B cell (primary cell): Measurements from ENCODE around the gene SPECC1L. TPM values are rescaled to one million over a fixed set of nuclear protein-coding genes. Genes with fewer than 3 reads are reported as not detected.
"Not testable (repeated sequence)": the region's sequence is repeated elsewhere in the genome, so short reads cannot be mapped to it uniquely, and the experiment has no call there.

Experiments used
- ATAC-seq: fragments of 200-7000 bp; cut with Tn5 transposase; one replicate; pipeline ENCODE4 v1.10.0; 2021; ENCODE audit warnings: low read depth, mild to moderate bottlenecking, moderate number of reproducible peaks, moderate library complexity
- CTCF ChIA-PET: fragments of 350-600 bp; sonication (Branson Sonifier 250); formaldehyde crosslinking; loops from one replicate; lab custom pipeline; 2021; ENCODE audit warnings: antibody characterized with exemption, inconsistent platforms; lab: Charles Lee
- POLR2A ChIA-PET: fragments of 350-600 bp; sonication (Branson Sonifier 250); formaldehyde crosslinking; loops from one replicate; lab custom pipeline; 2021; ENCODE audit warnings: antibody characterized with exemption; lab: Charles Lee
- DNase-seq: peaks from one replicate; pipeline ENCODE4 v3.0.0; 2013
- H2AFZ ChIP-seq: 2 replicates; pipeline ENCODE4 v1.6.1; 2012; ENCODE audit warnings: mild to moderate bottlenecking, low read depth, low read length; ENCODE audit not compliant: insufficient read depth, poor library complexity, severe bottlenecking
- H3K27ac ChIP-seq, 2 donors: 1 replicate in 1 of 2; 2 replicates in 1 of 2; pipeline ENCODE4 v1.5.1; 2012 to 2013; ENCODE audit warnings: low read length in 2 of 2, mild to moderate bottlenecking in 2 of 2, moderate library complexity in 1 of 2
- H3K27me3 ChIP-seq, 4 experiments: fragments of 200-600 bp in 1 of 4; sonication (generic) in 1 of 4; replicated peaks in 1 of 4; 1 replicate in 2 of 4; 2 replicates in 2 of 4; pipeline versions ENCODE4 v1.6.1 to v1.7.0; 2013 to 2016; ENCODE audit warnings: low read length in 3 of 4, mild to moderate bottlenecking in 2 of 4, mixed read lengths in 1 of 4, moderate library complexity in 1 of 4; ENCODE audit not compliant: insufficient read depth in 4 of 4, control insufficient read depth in 3 of 4; ENCODE audit errors: control extremely low read depth in 1 of 4
- H3K36me3 ChIP-seq, 2 experiments: replicated peaks in 1 of 2; 1 replicate in 1 of 2; 2 replicates in 1 of 2; pipeline versions ENCODE4 v1.6.1 to v1.7.1; 2013; ENCODE audit warnings: low read length in 1 of 2; ENCODE audit not compliant: insufficient read depth in 2 of 2, control insufficient read depth in 1 of 2; ENCODE audit errors: control extremely low read depth in 1 of 2, extremely low read depth in 1 of 2
- H3K4me1 ChIP-seq, 2 donors: fragments of 200-600 bp in 1 of 2; sonication (generic) in 1 of 2; 1 replicate in 1 of 2; 2 replicates in 1 of 2; pipeline versions ENCODE4 v1.5.1 to v1.6.1; 2013 to 2017; ENCODE audit warnings: low read length in 2 of 2; ENCODE audit not compliant: control insufficient read depth in 2 of 2, insufficient read depth in 2 of 2
- H3K4me2 ChIP-seq: replicated peaks from 2 replicates; pipeline ENCODE3; 2012; ENCODE audit warnings: mild to moderate bottlenecking, low read depth, low read length; ENCODE audit not compliant: poor library complexity, severe bottlenecking
- H3K4me3 ChIP-seq, 5 experiments: fragments of 200-600 bp in 1 of 5; sonication (generic) in 1 of 5; 1 replicate in 3 of 5; 2 replicates in 2 of 5; pipeline versions ENCODE4 v1.5.1 to v1.7.0; 2011 to 2016; ENCODE audit warnings: low read length in 4 of 5, mild to moderate bottlenecking in 4 of 5, low read depth in 2 of 5, control low read depth in 1 of 5, moderate library complexity in 1 of 5; ENCODE audit not compliant: insufficient read depth in 1 of 5; ENCODE audit errors: control extremely low read depth in 1 of 5, extremely low read depth in 1 of 5
- H3K79me2 ChIP-seq: fragments of 200-600 bp; sonication (generic); one replicate; pipeline ENCODE4 v1.6.0; 2016; ENCODE audit warnings: low read length; ENCODE audit not compliant: control insufficient read depth, insufficient read depth
- H3K9ac ChIP-seq: fragments of 200-600 bp; sonication (generic); 2 replicates; pipeline ENCODE4 v1.6.1; 2017; ENCODE audit warnings: mild to moderate bottlenecking, low read length, moderate library complexity
- H3K9me3 ChIP-seq, 3 donors: one replicate each; pipeline versions ENCODE4 v1.6.1 to v1.7.1; 2013; ENCODE audit warnings: low read length in 2 of 3; ENCODE audit not compliant: control insufficient read depth in 2 of 3, insufficient read depth in 1 of 3; ENCODE audit errors: control extremely low read depth in 1 of 3
- H4K20me1 ChIP-seq: 2 replicates; pipeline ENCODE4 v1.6.0; 2012; ENCODE audit warnings: mild to moderate bottlenecking, low read length; ENCODE audit not compliant: insufficient read depth, control insufficient read depth, poor library complexity, severe bottlenecking
- H3K27ac Mint-ChIP-seq: one replicate; pipeline ENCODE4 v1.8.0; 2021; ENCODE audit warnings: mixed read lengths
- H3K27me3 Mint-ChIP-seq: one replicate; pipeline ENCODE4 v1.8.0; 2021; ENCODE audit warnings: mixed read lengths
- H3K4me1 Mint-ChIP-seq: one replicate; pipeline ENCODE4 v1.8.0; 2021; ENCODE audit warnings: mixed read lengths
- H3K4me3 Mint-ChIP-seq: one replicate; pipeline ENCODE4 v1.8.0; 2021; ENCODE audit warnings: mixed read lengths
- H3K9me3 Mint-ChIP-seq: one replicate; pipeline ENCODE4 v1.8.0; 2022; ENCODE audit warnings: mixed read lengths; ENCODE audit not compliant: insufficient read depth
- WGBS: methylation state at CpG from one replicate; pipeline ENCODE4 v1.1.5; 2013; ENCODE audit warnings: missing lambda C conversion rate; ENCODE audit not compliant: insufficient coverage; 5-methylcytosine and 5-hydroxymethylcytosine counted together
- intact Hi-C: fragments of 100-400 bp; cut with micrococcal nuclease; formaldehyde crosslinking; loops from one replicate; pipeline ENCODE4 v1.10.0; 2022
- polyA plus RNA-seq: library from polyadenylated mRNA; depleted of rRNA; stranded (reverse); fragments of >200 nt; gene quantifications from 2 replicates; pipeline ENCODE4 v1.2.3, GENCODE V29; 2012
- total RNA-seq, 2 donors: library from RNA; stranded (reverse); fragments of 120-200 nt in 1 of 2; gene quantifications; 1 replicate in 1 of 2; 2 replicates in 1 of 2; pipeline versions ENCODE4 v1.2.3 to v1.2.4, GENCODE V29; 2013 to 2022
- TF ChIP-seq, protein P1 (sequence below): fragments of 200-600 bp; IDR thresholded peaks from one replicate; pipeline ENCODE4 v1.8.0; 2022; ENCODE audit warnings: antibody characterized with exemption, mild to moderate bottlenecking

Gene SPECC1L
- total and polyA plus RNA-seq, 2 donors (not counting 1 experiment from before 2014, with no cell fraction given), result 14.4 to 85.3 TPM

DNA sequence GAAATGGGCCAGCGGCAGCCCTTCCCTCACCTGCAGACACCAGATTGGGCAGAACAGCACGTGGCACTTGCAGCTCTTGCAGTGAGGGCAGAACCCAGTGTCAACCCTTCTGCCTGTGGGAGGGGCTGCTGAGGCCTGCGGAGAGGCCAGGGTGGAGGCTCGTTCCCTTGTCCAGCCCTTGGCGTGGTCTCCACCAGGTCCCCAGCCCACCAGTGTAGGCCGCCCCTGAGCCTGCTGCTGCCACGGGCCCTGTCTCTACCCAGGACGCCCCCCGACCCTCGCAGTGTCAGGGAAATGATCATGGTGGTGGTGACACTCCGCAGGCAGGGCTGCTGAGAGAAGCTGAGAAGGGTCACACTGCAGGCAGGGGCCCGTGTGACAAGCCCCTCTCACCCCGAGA lies 14.5 kb upstream of the SPECC1L start:
- H3K4me3 ChIP-seq, POLR2A ChIA-PET, H4K20me1 ChIP-seq, H3K4me2 ChIP-seq, H3K9me3 ChIP-seq, H3K9ac ChIP-seq, CTCF ChIA-PET, DNase-seq, H2AFZ ChIP-seq, H3K36me3 ChIP-seq, intact Hi-C loops, H3K27me3 Mint-ChIP-seq, ATAC-seq, H3K79me2 ChIP-seq, H3K9me3 Mint-ChIP-seq, H3K27ac Mint-ChIP-seq, H3K27me3 ChIP-seq, H3K4me3 Mint-ChIP-seq, H3K27ac ChIP-seq, H3K4me1 ChIP-seq, H3K4me1 Mint-ChIP-seq: not testable (repeated sequence)
- WGBS, result no CpG with 5 or more reads among the region's 13 CpGs

- intact Hi-C loops, H3K4me3 Mint-ChIP-seq, H3K9me3 Mint-ChIP-seq, H3K4me3 ChIP-seq, H3K4me1 Mint-ChIP-seq, POLR2A ChIA-PET, H3K27me3 Mint-ChIP-seq, DNase-seq, H3K79me2 ChIP-seq, H4K20me1 ChIP-seq, H3K4me2 ChIP-seq, H3K9me3 ChIP-seq, H3K27ac Mint-ChIP-seq, CTCF ChIA-PET, H3K9ac ChIP-seq, H3K36me3 ChIP-seq, H3K4me1 ChIP-seq, H2AFZ ChIP-seq, H3K27ac ChIP-seq, ATAC-seq, H3K27me3 ChIP-seq: not testable (repeated sequence)
- WGBS, result 100% methylated on average over 4 of the region's 7 CpGs
Measured at GRCh38 chr22:24256736-24257135, 13.9 kb upstream of the SPECC1L start.

- Mint-ChIP-seq H3K4me1 (peaks cover 11% of the 10 kb centered on the region), H3K4me3 (peak overlapping the region; percentile 23)
- H3K9me3 Mint-ChIP-seq, H3K9me3 ChIP-seq, H3K27me3 ChIP-seq, H3K27ac ChIP-seq, POLR2A ChIA-PET, intact Hi-C loops, H4K20me1 ChIP-seq, H3K79me2 ChIP-seq, H3K9ac ChIP-seq, H3K36me3 ChIP-seq, H3K4me2 ChIP-seq, CTCF ChIA-PET, H2AFZ ChIP-seq, H3K27me3 Mint-ChIP-seq, H3K4me1 ChIP-seq, H3K27ac Mint-ChIP-seq, H3K4me3 ChIP-seq: not testable (repeated sequence)
- peak; percentile 54 for ATAC-seq
- no CpG with 5 or more reads among the region's 10 CpGs for WGBS
- TF ChIP-seq, protein P1, sequence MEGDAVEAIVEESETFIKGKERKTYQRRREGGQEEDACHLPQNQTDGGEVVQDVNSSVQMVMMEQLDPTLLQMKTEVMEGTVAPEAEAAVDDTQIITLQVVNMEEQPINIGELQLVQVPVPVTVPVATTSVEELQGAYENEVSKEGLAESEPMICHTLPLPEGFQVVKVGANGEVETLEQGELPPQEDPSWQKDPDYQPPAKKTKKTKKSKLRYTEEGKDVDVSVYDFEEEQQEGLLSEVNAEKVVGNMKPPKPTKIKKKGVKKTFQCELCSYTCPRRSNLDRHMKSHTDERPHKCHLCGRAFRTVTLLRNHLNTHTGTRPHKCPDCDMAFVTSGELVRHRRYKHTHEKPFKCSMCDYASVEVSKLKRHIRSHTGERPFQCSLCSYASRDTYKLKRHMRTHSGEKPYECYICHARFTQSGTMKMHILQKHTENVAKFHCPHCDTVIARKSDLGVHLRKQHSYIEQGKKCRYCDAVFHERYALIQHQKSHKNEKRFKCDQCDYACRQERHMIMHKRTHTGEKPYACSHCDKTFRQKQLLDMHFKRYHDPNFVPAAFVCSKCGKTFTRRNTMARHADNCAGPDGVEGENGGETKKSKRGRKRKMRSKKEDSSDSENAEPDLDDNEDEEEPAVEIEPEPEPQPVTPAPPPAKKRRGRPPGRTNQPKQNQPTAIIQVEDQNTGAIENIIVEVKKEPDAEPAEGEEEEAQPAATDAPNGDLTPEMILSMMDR, result peak; percentile 41
- DNase-seq, result peak; percentile 72
Measured at GRCh38 chr22:24259459-24259858, 11.2 kb upstream of the SPECC1L start.
